ENCODE results near the gene RAP1GAP2. TPM values are rescaled to one million over a fixed set of nuclear protein-coding genes. Genes with fewer than 3 reads are reported as not detected.

RAP1GAP2 gene
- total RNA-seq, 1 experiment from 2014 or later: 72.8 TPM

GRCh38 chr17:2775206-2775605 is 21.0 kb upstream of the RAP1GAP2 start:
- ATAC-seq (no peak), DNase-seq (ENCODE audit: low spot score) (no peak)
- CTCF ChIA-PET: interaction anchor here (0.6 to 4.2 kb wide), 8 partner anchors 11 to 274 kb away, joined by 3 to 70 read pairs (median 4); no protein-coding TSS in a partner anchor
- Mint-ChIP-seq H3K27me3 (ENCODE audit: low read depth) (peaks cover 19% of the 10 kb centered on the region), H3K4me3 (peak overlapping the region; percentile 67), H3K27ac (no peak overlapping the region), H3K4me1 (peaks cover 10% of the 10 kb centered on the region), H3K36me3 (no peaks in the 10 kb centered on the region), H3K9me3 (no peaks in the 10 kb centered on the region)
- TF ChIP-seq, protein P1, sequence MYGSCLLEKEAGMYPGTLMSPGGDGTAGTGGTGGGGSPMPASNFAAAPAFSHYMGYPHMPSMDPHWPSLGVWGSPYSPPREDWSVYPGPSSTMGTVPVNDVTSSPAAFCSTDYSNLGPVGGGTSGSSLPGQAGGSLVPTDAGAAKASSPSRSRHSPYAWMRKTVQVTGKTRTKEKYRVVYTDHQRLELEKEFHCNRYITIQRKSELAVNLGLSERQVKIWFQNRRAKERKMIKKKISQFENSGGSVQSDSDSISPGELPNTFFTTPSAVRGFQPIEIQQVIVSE (CRISPR knock-in tag; IDR thresholded peaks at IDR 0.05; ENCODE audit: borderline replicate concordance): no peak
- TF ChIP-seq ZMAT4 (CRISPR knock-in tag; IDR thresholded peaks at IDR 0.05) (no peak), ESRRA (CRISPR knock-in tag; IDR thresholded peaks at IDR 0.05; ENCODE audit: borderline replicate concordance) (no peak), USF1 (CRISPR knock-in tag; IDR thresholded peaks at IDR 0.05) (no peak), ZBTB21 (CRISPR knock-in tag; IDR thresholded peaks at IDR 0.05; ENCODE audit: borderline replicate concordance) (no peak), HMGXB4 (CRISPR knock-in tag; IDR thresholded peaks at IDR 0.05) (no peak), ZNF512 (CRISPR knock-in tag; IDR thresholded peaks at IDR 0.05; ENCODE audit: borderline replicate concordance) (no peak), FOXP1 (CRISPR knock-in tag; IDR thresholded peaks at IDR 0.05; ENCODE audit: borderline replicate concordance) (no peak)
- POLR2A ChIA-PET: interaction anchor here (1.0 to 1.5 kb wide), 2 partner anchors 19 kb away, joined by 3 read pairs; no protein-coding TSS in a partner anchor

DNA sequence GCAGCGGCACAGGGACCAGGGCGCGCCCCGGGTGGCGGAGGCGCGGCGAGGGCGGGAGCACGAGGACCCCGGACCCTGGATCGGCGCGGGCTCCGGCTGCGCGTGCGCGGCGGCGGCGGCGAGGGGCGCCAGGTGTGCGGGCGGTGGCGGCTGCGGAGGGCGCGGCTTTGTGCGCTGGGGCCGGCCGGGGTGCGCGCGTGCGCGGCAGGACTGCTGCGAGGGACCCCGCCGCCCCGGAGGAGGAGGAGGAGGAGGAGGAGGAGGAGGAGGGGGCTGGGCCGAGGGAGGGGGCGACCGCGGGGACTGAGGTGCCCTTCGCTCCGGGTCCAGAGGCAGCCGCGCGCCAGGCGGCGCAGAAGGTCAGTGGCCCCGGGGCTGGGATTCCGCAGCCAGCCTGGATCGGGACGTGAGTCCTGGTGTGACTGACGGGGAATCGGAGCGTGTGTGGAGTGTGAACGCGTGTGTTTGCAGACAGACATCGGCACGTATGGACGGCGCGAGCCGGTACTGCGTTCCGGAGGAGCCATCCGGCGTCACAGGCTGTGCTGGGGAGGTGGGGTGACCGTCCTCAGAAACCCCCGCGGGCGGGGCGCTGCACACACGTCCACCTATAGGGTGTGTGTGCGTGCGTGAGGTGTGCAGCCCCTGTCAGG is 19.5 kb upstream of the RAP1GAP2 start:
- H3K36me3 Mint-ChIP-seq: no peaks in the 10 kb centered on the region
- H3K4me3 Mint-ChIP-seq: peak overlapping the region; percentile 89
- CTCF ChIA-PET: interaction anchor here (0.7 to 4.2 kb wide), 37 partner anchors 9 to 424 kb away, joined by 3 to 70 read pairs (median 5); partner anchors contain the start of genes CCDC92B and PAFAH1B1
- ATAC-seq: peak; percentile 71
- H3K9me3 Mint-ChIP-seq: no peaks in the 10 kb centered on the region
- peaks cover 7% of the 10 kb centered on the region for H3K4me1 Mint-ChIP-seq
- H3K27me3 Mint-ChIP-seq (ENCODE audit: low read depth): peaks cover 19% of the 10 kb centered on the region
- POLR2A ChIA-PET: interaction anchor here (0.8 to 1.5 kb wide), 3 partner anchors 10 to 47 kb away, joined by 3 to 4 read pairs (median 3); no protein-coding TSS in a partner anchor
- DNase-seq (ENCODE audit: low spot score): peak; percentile 76
- no peak overlapping the region for H3K27ac Mint-ChIP-seq
- TF ChIP-seq, protein P2, sequence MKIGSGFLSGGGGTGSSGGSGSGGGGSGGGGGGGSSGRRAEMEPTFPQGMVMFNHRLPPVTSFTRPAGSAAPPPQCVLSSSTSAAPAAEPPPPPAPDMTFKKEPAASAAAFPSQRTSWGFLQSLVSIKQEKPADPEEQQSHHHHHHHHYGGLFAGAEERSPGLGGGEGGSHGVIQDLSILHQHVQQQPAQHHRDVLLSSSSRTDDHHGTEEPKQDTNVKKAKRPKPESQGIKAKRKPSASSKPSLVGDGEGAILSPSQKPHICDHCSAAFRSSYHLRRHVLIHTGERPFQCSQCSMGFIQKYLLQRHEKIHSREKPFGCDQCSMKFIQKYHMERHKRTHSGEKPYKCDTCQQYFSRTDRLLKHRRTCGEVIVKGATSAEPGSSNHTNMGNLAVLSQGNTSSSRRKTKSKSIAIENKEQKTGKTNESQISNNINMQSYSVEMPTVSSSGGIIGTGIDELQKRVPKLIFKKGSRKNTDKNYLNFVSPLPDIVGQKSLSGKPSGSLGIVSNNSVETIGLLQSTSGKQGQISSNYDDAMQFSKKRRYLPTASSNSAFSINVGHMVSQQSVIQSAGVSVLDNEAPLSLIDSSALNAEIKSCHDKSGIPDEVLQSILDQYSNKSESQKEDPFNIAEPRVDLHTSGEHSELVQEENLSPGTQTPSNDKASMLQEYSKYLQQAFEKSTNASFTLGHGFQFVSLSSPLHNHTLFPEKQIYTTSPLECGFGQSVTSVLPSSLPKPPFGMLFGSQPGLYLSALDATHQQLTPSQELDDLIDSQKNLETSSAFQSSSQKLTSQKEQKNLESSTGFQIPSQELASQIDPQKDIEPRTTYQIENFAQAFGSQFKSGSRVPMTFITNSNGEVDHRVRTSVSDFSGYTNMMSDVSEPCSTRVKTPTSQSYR (CRISPR knock-in tag; IDR thresholded peaks at IDR 0.05): no peak
- TF ChIP-seq PRRX2 (CRISPR knock-in tag; IDR thresholded peaks at IDR 0.05) (no peak), ESRRA (CRISPR knock-in tag; IDR thresholded peaks at IDR 0.05; ENCODE audit: borderline replicate concordance) (0 out of 2 replicates have a peak, but pooled peaks have one; percentile 35), SP1 (CRISPR knock-in tag; conservative IDR thresholded peaks at IDR 0.05) (no peak), ZNF416 (CRISPR knock-in tag; IDR thresholded peaks at IDR 0.05) (no peak), NR1H2 (CRISPR knock-in tag; IDR thresholded peaks at IDR 0.05) (no peak), E2F5 (CRISPR knock-in tag; IDR thresholded peaks at IDR 0.05) (no peak), FOXK1 (CRISPR knock-in tag; IDR thresholded peaks at IDR 0.05) (0 out of 2 replicates have a peak, but pooled peaks have one; percentile 19), ELF4 (CRISPR knock-in tag; IDR thresholded peaks at IDR 0.05; ENCODE audit: low read depth) (no peak), TP53 (CRISPR knock-in tag; IDR thresholded peaks at IDR 0.05) (peak; percentile 7; the same call in 1 of the 2 replicates), GTF2I (CRISPR knock-in tag; conservative IDR thresholded peaks at IDR 0.05) (no peak), ZNF138 (CRISPR knock-in tag; conservative IDR thresholded peaks at IDR 0.05) (0 out of 2 replicates have a peak, but pooled peaks have one; percentile 29), NR2C2 (CRISPR knock-in tag; IDR thresholded peaks at IDR 0.05) (no peak), JUN (CRISPR knock-in tag; IDR thresholded peaks at IDR 0.05) (no peak)
- TF ChIP-seq, protein P3, sequence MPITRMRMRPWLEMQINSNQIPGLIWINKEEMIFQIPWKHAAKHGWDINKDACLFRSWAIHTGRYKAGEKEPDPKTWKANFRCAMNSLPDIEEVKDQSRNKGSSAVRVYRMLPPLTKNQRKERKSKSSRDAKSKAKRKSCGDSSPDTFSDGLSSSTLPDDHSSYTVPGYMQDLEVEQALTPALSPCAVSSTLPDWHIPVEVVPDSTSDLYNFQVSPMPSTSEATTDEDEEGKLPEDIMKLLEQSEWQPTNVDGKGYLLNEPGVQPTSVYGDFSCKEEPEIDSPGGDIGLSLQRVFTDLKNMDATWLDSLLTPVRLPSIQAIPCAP (CRISPR knock-in tag; IDR thresholded peaks at IDR 0.05): no peak
